ENCODE measurements around the gene RASSF1.

GRCh38 chr3:50286322-50287227 lies 54.1 kb downstream of the RASSF1 start:
- TF ChIP-seq CTCF (IDR thresholded peaks at IDR 0.05) (no peak), POLR2A (IDR thresholded peaks at IDR 0.05) (no peak)

Data from ovary (tissue), 3 donors.